SU-DHL-6 (cell line): Measurements from ENCODE around the gene VPS4B.
A peak's percentile ranks its signal among the peaks of the same experiment; 100 is the strongest.

Experiments used
- H2AFZ ChIP-seq: fragments of 200-600 bp; sonication (generic); 2 replicates; pipeline ENCODE4 v1.6.1; 2014; ENCODE audit warnings: low read depth, mild to moderate bottlenecking, moderate library complexity, mixed read lengths, antibody characterized with exemption, low read length; ENCODE audit not compliant: severe bottlenecking
- H3F3A ChIP-seq: fragments of 200-600 bp; shearing (Covaris generic); 2 replicates; pipeline ENCODE4 v1.6.0; 2016; ENCODE audit warnings: antibody characterized with exemption, mild to moderate bottlenecking; ENCODE audit not compliant: insufficient read depth
- H3K27ac ChIP-seq: fragments of 200-600 bp; sonication (generic); 2 replicates; pipeline ENCODE4 v1.5.1; 2016; ENCODE audit warnings: low read depth, mild to moderate bottlenecking, low read length, moderate library complexity, mixed read lengths
- H3K27me3 ChIP-seq: fragments of 200-600 bp; sonication (generic), shearing (Covaris generic); 2 replicates; pipeline ENCODE4 v1.6.0; 2014; ENCODE audit warnings: mild to moderate bottlenecking, low read length
- H3K36me3 ChIP-seq: fragments of 200-600 bp; sonication (generic); 2 replicates; pipeline ENCODE4 v1.6.1; 2014; ENCODE audit warnings: mild to moderate bottlenecking, low read length, mixed read lengths
- H3K4me2 ChIP-seq: fragments of 300-600, 200-600 bp; shearing (Covaris generic), sonication (generic); 2 replicates; pipeline ENCODE4 v1.6.0; 2014; ENCODE audit warnings: low read length, low read depth, mild to moderate bottlenecking; ENCODE audit not compliant: poor library complexity, severe bottlenecking
- H3K4me3 ChIP-seq: fragments of 200-600 bp; sonication (generic); 2 replicates; pipeline ENCODE4 v1.5.1; 2014; ENCODE audit warnings: antibody characterized with exemption, low read length, mild to moderate bottlenecking, mixed read lengths; ENCODE audit not compliant: insufficient read depth, poor library complexity, severe bottlenecking
- H3K79me2 ChIP-seq: fragments of 200-600 bp; sonication (generic); 2 replicates; pipeline ENCODE4 v1.6.1; 2014; ENCODE audit warnings: mild to moderate bottlenecking, low read length, moderate library complexity; ENCODE audit not compliant: insufficient read depth
- H3K9ac ChIP-seq: fragments of 200-600 bp; sonication (generic); 2 replicates; pipeline ENCODE4 v1.7.0; 2014; ENCODE audit warnings: mild to moderate bottlenecking, low read length
- H3K9me2 ChIP-seq: fragments of 200-600 bp; sonication (generic); replicated peaks from 2 replicates; pipeline ENCODE4 v1.6.1; 2014; ENCODE audit warnings: low read length; ENCODE audit not compliant: insufficient read depth
- H3K9me3 ChIP-seq: fragments of 200-600 bp; sonication (generic); 2 replicates; pipeline ENCODE4 v1.6.1; 2014; ENCODE audit warnings: low read length, mixed read lengths; ENCODE audit not compliant: insufficient read depth
- H4K20me1 ChIP-seq: fragments of 200-600 bp; sonication (generic); 2 replicates; pipeline ENCODE4 v1.6.1; 2014; ENCODE audit warnings: low read depth, mild to moderate bottlenecking, antibody characterized with exemption, low read length, moderate library complexity, mixed read lengths
- EZH2phosphoT487 ChIP-seq: fragments of 200-600 bp; sonication (generic), shearing (Covaris generic); conservative IDR thresholded peaks from 2 replicates; pipeline ENCODE4 v1.6.1; 2018; ENCODE audit warnings: mild to moderate bottlenecking, antibody characterized with exemption, low read length, moderate library complexity, mixed read lengths
- TF ChIP-seq, protein P1 (sequence below): fragments of 200-600 bp; sonication (generic); IDR thresholded peaks from one replicate; pipeline ENCODE4 v1.5.1; 2017; ENCODE audit warnings: antibody characterized with exemption, mild to moderate bottlenecking, low read length, moderate library complexity; ENCODE audit not compliant: insufficient read depth, poor library complexity, severe bottlenecking

Gene VPS4B

GRCh38 chr18:63373161-63373560 is 49.1 kb downstream of the VPS4B start:
- Histone ChIP-seq H3K36me3 (no peaks in the 10 kb centered on the region), H3K4me3 (no peak overlapping the region), H3F3A (no peaks in the 10 kb centered on the region), H3K4me2 (no peak overlapping the region), H3K9me3 (no peaks in the 10 kb centered on the region), H2AFZ (no peak overlapping the region), H3K27me3 (no peaks in the 10 kb centered on the region), H3K9ac (no peak overlapping the region), H3K79me2 (no peaks in the 10 kb centered on the region), H3K9me2 (no peaks in the 10 kb centered on the region), H3K27ac (no peak overlapping the region), H4K20me1 (no peaks in the 10 kb centered on the region)
- TF ChIP-seq, protein P1, sequence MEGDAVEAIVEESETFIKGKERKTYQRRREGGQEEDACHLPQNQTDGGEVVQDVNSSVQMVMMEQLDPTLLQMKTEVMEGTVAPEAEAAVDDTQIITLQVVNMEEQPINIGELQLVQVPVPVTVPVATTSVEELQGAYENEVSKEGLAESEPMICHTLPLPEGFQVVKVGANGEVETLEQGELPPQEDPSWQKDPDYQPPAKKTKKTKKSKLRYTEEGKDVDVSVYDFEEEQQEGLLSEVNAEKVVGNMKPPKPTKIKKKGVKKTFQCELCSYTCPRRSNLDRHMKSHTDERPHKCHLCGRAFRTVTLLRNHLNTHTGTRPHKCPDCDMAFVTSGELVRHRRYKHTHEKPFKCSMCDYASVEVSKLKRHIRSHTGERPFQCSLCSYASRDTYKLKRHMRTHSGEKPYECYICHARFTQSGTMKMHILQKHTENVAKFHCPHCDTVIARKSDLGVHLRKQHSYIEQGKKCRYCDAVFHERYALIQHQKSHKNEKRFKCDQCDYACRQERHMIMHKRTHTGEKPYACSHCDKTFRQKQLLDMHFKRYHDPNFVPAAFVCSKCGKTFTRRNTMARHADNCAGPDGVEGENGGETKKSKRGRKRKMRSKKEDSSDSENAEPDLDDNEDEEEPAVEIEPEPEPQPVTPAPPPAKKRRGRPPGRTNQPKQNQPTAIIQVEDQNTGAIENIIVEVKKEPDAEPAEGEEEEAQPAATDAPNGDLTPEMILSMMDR, result no peak
- no peak for TF ChIP-seq EZH2phosphoT487

GRCh38 chr18:63368611-63369010 is 53.7 kb downstream of the VPS4B start:
- Histone ChIP-seq H3K9me2 (no peaks in the 10 kb centered on the region), H3K4me3 (no peak overlapping the region), H2AFZ (no peak overlapping the region), H3K9ac (no peak overlapping the region), H3K9me3 (no peaks in the 10 kb centered on the region), H3K27me3 (no peaks in the 10 kb centered on the region), H4K20me1 (no peaks in the 10 kb centered on the region), H3K36me3 (no peaks in the 10 kb centered on the region), H3K79me2 (no peaks in the 10 kb centered on the region), H3K4me2 (peak overlapping the region; percentile 88), H3F3A (no peaks in the 10 kb centered on the region), H3K27ac (no peak overlapping the region)
- TF ChIP-seq, protein P1, result no peak
- TF ChIP-seq EZH2phosphoT487, result no peak

- Histone ChIP-seq H3K4me2 (peak within 1 kb of the TSS; percentile 88), H3K4me3 (peak within 1 kb of the TSS; percentile 75), H2AFZ (peak within 1 kb of the TSS; percentile 91), H3K27ac (no peak within 1 kb of the TSS), H3K27me3 (no peaks in the 10 kb centered on the region), H3F3A (no peaks in the 10 kb centered on the region), H3K79me2 (no peaks in the 10 kb centered on the region), H3K9me2 (no peaks in the 10 kb centered on the region), H3K9me3 (no peaks in the 10 kb centered on the region), H3K36me3 (no peaks in the 10 kb centered on the region), H4K20me1 (no peaks in the 10 kb centered on the region), H3K9ac (peak within 1 kb of the TSS; percentile 79)
- TF ChIP-seq, protein P1, result no peak
- no peak for TF ChIP-seq EZH2phosphoT487
Measured at GRCh38 chr18:63367053-63367953, 55.0 kb downstream of the VPS4B start, which contains the start of gene KDSR. KDSR (minus strand) TSS chr18:63367206; CDS start chr18:63367118, 88 bp downstream.
